GM12873 (cell line): Measurements from ENCODE around the gene LALBA.

ENCODE experiments used
- TF ChIP-seq, protein P1 (sequence below): IDR thresholded peaks from 2 replicates; pipeline ENCODE4 v1.5.1; 2012; ENCODE audit warnings: low read depth, mild to moderate bottlenecking, moderate library complexity, low read length, control low read depth; ENCODE audit not compliant: insufficient read depth; ENCODE audit errors: missing control alignments

LALBA gene

DNA sequence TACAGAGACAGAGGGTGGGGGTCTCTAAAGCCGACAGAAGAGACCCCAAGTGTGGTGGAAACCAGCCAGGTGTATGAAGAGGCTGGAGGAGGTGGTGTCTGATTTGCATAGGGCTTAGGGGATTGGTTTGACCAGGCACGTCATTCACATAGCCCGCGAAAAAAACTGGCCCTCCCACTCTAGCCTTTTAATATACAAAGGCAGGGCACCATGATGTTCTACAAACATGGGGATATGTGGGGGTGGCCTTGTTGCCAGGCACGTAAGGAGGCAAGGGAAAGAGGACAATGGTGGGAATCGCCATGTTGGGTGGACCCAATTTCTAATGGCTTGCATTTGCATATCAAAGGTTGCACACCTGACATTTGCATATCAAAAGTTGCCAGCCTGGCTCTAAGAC lies 13.2 kb downstream of the LALBA start:
- TF ChIP-seq, protein P1, sequence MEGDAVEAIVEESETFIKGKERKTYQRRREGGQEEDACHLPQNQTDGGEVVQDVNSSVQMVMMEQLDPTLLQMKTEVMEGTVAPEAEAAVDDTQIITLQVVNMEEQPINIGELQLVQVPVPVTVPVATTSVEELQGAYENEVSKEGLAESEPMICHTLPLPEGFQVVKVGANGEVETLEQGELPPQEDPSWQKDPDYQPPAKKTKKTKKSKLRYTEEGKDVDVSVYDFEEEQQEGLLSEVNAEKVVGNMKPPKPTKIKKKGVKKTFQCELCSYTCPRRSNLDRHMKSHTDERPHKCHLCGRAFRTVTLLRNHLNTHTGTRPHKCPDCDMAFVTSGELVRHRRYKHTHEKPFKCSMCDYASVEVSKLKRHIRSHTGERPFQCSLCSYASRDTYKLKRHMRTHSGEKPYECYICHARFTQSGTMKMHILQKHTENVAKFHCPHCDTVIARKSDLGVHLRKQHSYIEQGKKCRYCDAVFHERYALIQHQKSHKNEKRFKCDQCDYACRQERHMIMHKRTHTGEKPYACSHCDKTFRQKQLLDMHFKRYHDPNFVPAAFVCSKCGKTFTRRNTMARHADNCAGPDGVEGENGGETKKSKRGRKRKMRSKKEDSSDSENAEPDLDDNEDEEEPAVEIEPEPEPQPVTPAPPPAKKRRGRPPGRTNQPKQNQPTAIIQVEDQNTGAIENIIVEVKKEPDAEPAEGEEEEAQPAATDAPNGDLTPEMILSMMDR, result no peak

DNA sequence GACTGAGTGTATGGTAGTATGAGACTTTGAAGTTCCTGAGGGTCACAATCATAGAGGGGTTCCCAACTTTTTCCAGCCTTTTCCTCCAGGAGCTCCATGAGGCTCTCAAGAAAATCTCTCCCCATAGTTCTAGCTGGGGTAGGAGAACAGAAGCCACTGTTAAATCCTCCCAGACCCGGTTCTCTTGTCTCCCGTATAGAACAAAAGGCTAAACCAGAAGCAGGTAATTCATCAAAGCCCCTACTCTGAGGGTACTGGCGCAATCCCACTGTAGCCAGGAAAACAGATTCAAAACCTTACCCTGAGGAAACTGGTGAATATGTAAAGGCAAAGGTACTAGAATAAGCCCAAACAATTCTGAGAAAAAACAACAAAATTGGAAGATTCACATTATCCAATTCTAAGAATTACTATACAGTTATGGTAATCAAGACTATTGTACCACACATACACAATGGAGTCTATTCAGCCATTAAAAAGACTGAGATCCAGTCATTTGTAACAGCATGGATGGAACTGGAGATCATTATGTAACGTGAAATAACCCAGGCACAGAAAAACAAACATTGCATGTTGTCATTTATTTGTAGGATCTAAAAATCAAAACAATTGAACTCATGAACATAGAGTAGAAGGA lies 23.9 kb downstream of the LALBA start:
- TF ChIP-seq, protein P1, result no peak

DNA sequence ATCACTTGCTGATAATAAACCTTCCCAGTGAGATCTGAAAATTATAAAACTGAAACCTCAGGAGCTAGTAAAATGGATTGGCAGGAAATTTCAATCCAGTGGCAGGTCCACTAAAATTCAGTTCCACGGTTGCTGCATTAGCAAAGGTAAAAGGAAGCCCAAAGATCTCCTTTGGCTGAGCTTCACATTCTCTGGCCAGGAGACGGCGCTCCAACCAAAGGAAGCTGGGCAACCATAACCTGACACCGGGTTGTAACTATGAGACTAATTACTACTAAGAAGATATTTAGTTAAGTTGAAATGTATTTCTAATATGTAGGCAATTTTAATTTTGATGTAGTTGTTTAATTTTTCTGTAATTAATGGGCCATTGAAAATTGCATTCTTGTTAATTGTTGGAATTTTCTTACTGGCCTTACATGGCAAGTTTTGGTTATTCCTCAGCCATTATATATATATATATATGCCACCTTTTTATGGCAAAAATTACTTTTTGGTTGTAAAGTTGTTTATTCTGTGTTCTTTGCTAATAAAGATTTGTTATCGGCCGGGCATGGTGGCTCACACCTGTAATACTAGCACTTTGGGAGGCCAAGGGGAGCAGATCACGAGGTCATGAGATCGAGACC lies 27.4 kb downstream of the LALBA start:
- TF ChIP-seq, protein P1, result peak; percentile 87

DNA sequence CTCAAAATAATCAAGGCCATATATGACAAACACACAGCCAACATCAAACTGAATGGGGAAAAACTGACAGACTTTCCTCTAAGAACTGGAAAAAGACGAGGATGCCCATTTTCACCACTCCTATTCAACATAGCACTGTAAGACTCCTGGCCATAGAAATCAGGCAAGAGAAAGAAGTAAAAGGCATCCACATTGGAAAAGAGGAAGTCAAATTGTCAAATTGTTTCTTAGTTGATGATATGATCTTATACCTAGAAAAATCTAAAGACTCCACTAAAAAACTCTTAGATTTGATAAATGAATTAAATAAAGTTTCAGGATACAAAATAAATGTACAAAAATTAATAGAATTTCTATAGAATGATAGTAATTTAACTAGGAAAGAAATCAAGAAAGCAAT lies 33.2 kb downstream of the LALBA start:
- TF ChIP-seq, protein P1, result no peak

DNA sequence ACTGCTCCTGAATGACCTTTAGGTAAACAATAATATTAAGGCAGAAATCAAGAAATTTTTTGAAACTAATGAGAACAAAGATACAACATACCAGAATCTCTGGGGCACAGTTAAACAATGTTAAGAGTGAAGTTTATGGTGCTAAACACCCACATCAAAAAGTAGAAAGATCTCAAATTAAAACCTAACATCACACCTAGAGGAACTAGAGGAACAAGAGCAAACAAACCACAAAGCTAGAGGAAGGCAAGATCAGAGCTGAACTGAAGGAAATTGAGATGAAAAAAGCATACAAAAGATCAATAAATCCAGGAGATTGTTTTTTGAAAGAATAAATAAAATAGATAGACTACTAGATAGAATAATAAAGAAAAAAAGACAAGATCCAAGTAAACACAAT lies 37.2 kb downstream of the LALBA start:
- TF ChIP-seq, protein P1, result no peak

DNA sequence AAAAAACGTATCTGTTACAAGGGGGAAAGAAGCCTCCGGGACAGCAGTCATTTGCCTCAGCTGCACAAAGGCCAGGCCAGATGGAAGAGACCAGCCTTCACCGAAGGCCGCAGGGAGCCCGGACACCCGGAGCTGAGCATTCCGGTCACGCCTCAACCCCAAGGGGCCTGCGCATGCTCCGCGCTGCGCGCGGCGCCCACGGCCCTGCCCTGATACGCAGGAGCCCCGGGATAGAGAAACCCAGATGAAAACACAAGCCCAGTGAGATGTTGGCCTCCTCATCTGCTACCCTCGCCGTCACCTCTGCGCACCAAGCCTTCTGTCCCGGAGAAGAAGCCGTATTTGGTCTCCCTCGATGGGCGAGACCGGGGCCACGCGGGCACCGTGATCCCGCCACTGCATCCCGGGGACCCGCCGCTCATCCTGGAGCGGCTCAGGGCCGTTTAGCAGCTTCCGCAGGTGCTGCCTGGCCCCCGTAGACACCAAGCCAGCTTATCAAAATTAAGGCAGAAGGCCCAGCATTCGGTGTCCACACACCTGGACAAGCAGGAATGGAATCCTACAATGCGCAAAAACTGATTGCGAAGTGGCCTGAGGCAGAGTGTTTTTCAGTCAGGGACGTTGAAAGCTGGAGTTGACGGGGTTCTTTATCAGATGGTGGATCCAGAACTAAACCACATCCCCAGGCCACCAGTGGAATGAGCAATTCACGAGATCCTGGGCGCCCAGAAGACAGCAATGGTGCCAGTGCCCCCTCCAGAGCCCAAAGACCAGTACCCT lies 41.8 kb downstream of the LALBA start:
- TF ChIP-seq, protein P1, result no peak

DNA sequence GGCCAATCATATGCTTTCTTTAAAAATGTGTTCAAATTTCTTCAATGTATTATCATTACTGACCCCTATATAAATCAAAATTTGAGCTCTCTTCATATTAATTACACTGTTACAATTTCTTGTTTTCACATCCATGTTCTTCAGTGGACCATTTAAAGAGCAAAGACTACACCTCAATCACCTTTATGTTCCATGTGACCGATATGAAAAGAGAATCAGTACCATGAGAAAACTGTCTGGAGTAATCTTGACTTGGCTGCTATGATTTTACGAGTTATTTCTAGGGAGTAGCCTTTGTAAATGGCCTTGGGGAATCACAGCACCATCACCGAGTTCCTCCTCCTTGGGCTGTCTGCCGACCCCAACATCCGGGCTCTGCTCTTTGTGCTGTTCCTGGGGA lies 44.5 kb downstream of the LALBA start, which contains the start of gene OR8S1:
Gene OR8S1, plus strand, starts transcription at position 301 of the 400 bp plus-strand sequence. Its CDS starts 0 bp downstream, at position 301.
- TF ChIP-seq, protein P1, result no peak
